A549 (cell line): Measurements from ENCODE around the gene OR4F16. TPM values are rescaled to one million over a fixed set of nuclear protein-coding genes. Genes with fewer than 3 reads are reported as not detected.
"Not testable (repeated sequence)": the region's sequence is repeated elsewhere in the genome, so short reads cannot be mapped to it uniquely, and the experiment has no call there.

Experiments
- ATAC-seq, 2 experiments: fragments of 200-7000 bp in 1 of 2; fragments of >200 bp in 1 of 2; cut with Nextera tagmentation in 1 of 2; cut with Tn5 transposase in 1 of 2; 3 replicates each; pipeline versions ENCODE4 v1.8.0 to v1.9.1; 2018 to 2020; ENCODE audit warnings: mild to moderate bottlenecking in 1 of 2, moderate library complexity in 1 of 2
- CTCF ChIA-PET: fragments of 300-600 bp; sonication (Branson Sonifier 250); formaldehyde crosslinking; extraction: SDS; loops from one replicate; lab custom pipeline; 2021; ENCODE audit warnings: antibody characterized with exemption, inconsistent platforms; lab: Yijun Ruan, JAX
- POLR2A ChIA-PET: fragments of 350-600 bp; formaldehyde crosslinking; extraction: SDS; loops from one replicate; lab custom pipeline; 2021; ENCODE audit warnings: antibody characterized with exemption, inconsistent platforms; lab: Yijun Ruan, JAX
- DNase-seq, 2 experiments: peaks; one replicate each; pipeline versions ENCODE4 v3.0.0 to v3.0.0-alpha.2; 2011 to 2016; ENCODE audit warnings: low read depth in 1 of 2, low spot score in 1 of 2
- FAIRE-seq: peaks from 2 replicates; lab custom pipeline; 2011; peaks lifted over from hg19 to GRCh38; lab: Jason Lieb, UNC
- H3K27ac ChIP-seq, 2 experiments: fragments of >200 bp; sonication (Bioruptor Twin); formaldehyde crosslinking; 3 replicates each; pipeline ENCODE4 v1.5.1; 2016 to 2017
- H3K4me1 ChIP-seq: fragments of >200 bp; sonication (Bioruptor Twin); formaldehyde crosslinking; 3 replicates; pipeline ENCODE4 v1.6.1; 2016
- H3K4me2 ChIP-seq: fragments of >200 bp; sonication (Bioruptor Twin); formaldehyde crosslinking; 3 replicates; pipeline ENCODE4 v1.6.1; 2016
- H3K4me3 ChIP-seq: fragments of >200 bp; sonication (Bioruptor Twin); formaldehyde crosslinking; 3 replicates; pipeline ENCODE4 v1.5.1; 2016
- H3K9me3 ChIP-seq: fragments of >200 bp; sonication (Bioruptor Twin); formaldehyde crosslinking; 3 replicates; pipeline ENCODE4 v1.6.1; 2016
- WGBS: methylation state at CpG from one replicate; pipeline ENCODE4 v1.1.6; 2017; ENCODE audit errors: missing lambda C conversion rate; 5-methylcytosine and 5-hydroxymethylcytosine counted together
- polyA minus RNA-seq: library from RNA; depleted of rRNA, polyadenylated mRNA; stranded (reverse); fragments of >200 nt; gene quantifications from 2 replicates; pipeline ENCODE4 v1.2.3, GENCODE V29; 2011; rRNA and poly(A)+ RNA removed
- polyA plus RNA-seq, 4 experiments: library from polyadenylated mRNA; depleted of rRNA in 3 of 4; stranded (reverse); fragments of >200 nt; fragmentation: RNase III in 1 of 4; extraction: RNeasy Plus Mini Kit Qiagen cat#74134 plus additional on column Dnase treatment in 1 of 4; gene quantifications; 2 replicates in 3 of 4; 3 replicates in 1 of 4; pipeline ENCODE4 v1.2.3, GENCODE V29; 2011 to 2017

The OR4F16 gene
- polyA plus RNA-seq (2011; rRNA removed) (not detected in 2 replicates), polyA plus RNA-seq (2017; fragmentation: RNase III; extraction: RNeasy Plus Mini Kit Qiagen cat#74134 plus additional on column Dnase treatment) (not detected in 3 replicates), polyA minus RNA-seq (not detected in 2 replicates)
- not detected in 2 replicates for polyA plus RNA-seq (2012; cell fraction: cytosol; rRNA removed)
- not detected in 2 replicates for polyA plus RNA-seq (2012; cell fraction: nucleus; rRNA removed)

- DNase-seq, ATAC-seq, H3K27ac ChIP-seq, POLR2A ChIA-PET, H3K4me3 ChIP-seq, CTCF ChIA-PET, H3K9me3 ChIP-seq, H3K4me1 ChIP-seq, FAIRE-seq, H3K4me2 ChIP-seq: not testable (repeated sequence)
These were observed at the start of gene OR4F16 for GRCh38 chr1:686554-686953. OR4F16 (minus strand) TSS chr1:686654; CDS start chr1:686654, 0 bp downstream.

- DNase-seq, H3K9me3 ChIP-seq, H3K4me1 ChIP-seq, H3K4me3 ChIP-seq, H3K4me2 ChIP-seq, CTCF ChIA-PET, POLR2A ChIA-PET, H3K27ac ChIP-seq, FAIRE-seq, ATAC-seq: not testable (repeated sequence)
- WGBS: 0% methylated on average over 1 of the region's 3 CpGs
These were observed 47.2 kb upstream of the OR4F16 start for GRCh38 chr1:733649-734048.

- H3K4me1 ChIP-seq, CTCF ChIA-PET, H3K4me2 ChIP-seq, FAIRE-seq, H3K4me3 ChIP-seq, H3K9me3 ChIP-seq, DNase-seq, POLR2A ChIA-PET, H3K27ac ChIP-seq, ATAC-seq: not testable (repeated sequence)
- WGBS: no CpG with 5 or more reads among the region's 20 CpGs
These were observed 40.6 kb upstream of the OR4F16 start for GRCh38 chr1:727040-727439.

Other genes starting within 250 kb of the OR4F16 start
- gene OR4F29, start 235.0 kb downstream of the OR4F16 start, polyA plus RNA-seq (2011; rRNA removed): not detected in 2 replicates
- gene OR4F29, start 235.0 kb downstream of the OR4F16 start, polyA plus RNA-seq (2017; fragmentation: RNase III; extraction: RNeasy Plus Mini Kit Qiagen cat#74134 plus additional on column Dnase treatment): not detected in 3 replicates
- gene SAMD11, start 237.3 kb upstream of the OR4F16 start, polyA plus RNA-seq (2011; rRNA removed): 13.3 and 22.4 TPM in 2 replicates
- 32.9 to 52.8 TPM (median 46.2 TPM) in 3 replicates for gene SAMD11, start 237.3 kb upstream of the OR4F16 start, polyA plus RNA-seq (2017; fragmentation: RNase III; extraction: RNeasy Plus Mini Kit Qiagen cat#74134 plus additional on column Dnase treatment)